BJ (cell line): ENCODE measurements around the gene EHHADH. TPM values are rescaled to one million over a fixed set of nuclear protein-coding genes. Genes with fewer than 3 reads are reported as not detected.

Experiments
- CTCF ChIA-PET: fragments of 350-600 bp; formaldehyde crosslinking; extraction: SDS; loops from one replicate; lab custom pipeline; 2021; ENCODE audit warnings: antibody characterized with exemption, inconsistent platforms; lab: Yijun Ruan, JAX
- POLR2A ChIA-PET: fragments of 300-600 bp; sonication (Branson Sonifier 250); formaldehyde crosslinking; extraction: SDS; loops from one replicate; lab custom pipeline; 2021; ENCODE audit warnings: antibody characterized with exemption; lab: Charles Lee
- DNase-seq: peaks from one replicate; pipeline ENCODE4 v3.0.0-alpha.2; 2011; ENCODE audit warnings: low read depth
- H3K27me3 ChIP-seq: 2 replicates; pipeline ENCODE4 v1.6.0; 2011; ENCODE audit warnings: low read length; ENCODE audit not compliant: control insufficient read depth, insufficient read depth
- H3K36me3 ChIP-seq: 2 replicates; pipeline ENCODE4 v1.5.1; 2011; ENCODE audit warnings: low read length; ENCODE audit not compliant: control insufficient read depth, insufficient read depth
- H3K4me3 ChIP-seq: 2 replicates; pipeline ENCODE4 v1.5.1; 2011; ENCODE audit warnings: low read depth, mild to moderate bottlenecking, control low read depth, low read length
- CTCF ChIP-seq: IDR thresholded peaks from 2 replicates; pipeline ENCODE4 v1.5.1; 2011; ENCODE audit warnings: low read depth, mild to moderate bottlenecking, control low read depth, inconsistent platforms, low read length, moderate library complexity; ENCODE audit not compliant: insufficient read depth
- polyA plus RNA-seq: library from polyadenylated mRNA; depleted of rRNA; stranded (reverse); fragments of >200 nt; gene quantifications from 2 replicates; pipeline ENCODE4 v1.2.3, GENCODE V29; 2011

Gene EHHADH
- polyA plus RNA-seq, 1 experiment, result 5.2 TPM

- ChIA-PET POLR2A (no interaction called here), CTCF (interaction anchor here (0.9 kb wide), 1 partner anchor 397 kb away, joined by 4 read pairs; no protein-coding TSS in a partner anchor)
- no peak for DNase-seq
- TF ChIP-seq CTCF, result no peak
- H3K36me3 ChIP-seq, result no peaks in the 10 kb centered on the region
- H3K27me3 ChIP-seq, result peaks cover 2% of the 10 kb centered on the region
- no peak overlapping the region for H3K4me3 ChIP-seq
Measured at GRCh38 chr3:185272033-185272432, 18.2 kb upstream of the EHHADH start.

GRCh38 chr3:185270956-185271332, 17.1 kb upstream of the EHHADH start:
- ChIA-PET CTCF (interaction anchor here (0.6 to 2.1 kb wide), 13 partner anchors 9 to 403 kb away, joined by 3 to 8 read pairs (median 4); no protein-coding TSS in a partner anchor), POLR2A (no interaction called here)
- no peak for TF ChIP-seq CTCF

GRCh38 chr3:185270262-185270955, 16.6 kb upstream of the EHHADH start:
- POLR2A ChIA-PET, result no interaction called here
- peaks cover 2% of the 10 kb centered on the region for H3K27me3 ChIP-seq
- peak; percentile 74 for TF ChIP-seq CTCF
- no peak for DNase-seq
- CTCF ChIA-PET, result interaction anchor here (0.5 to 2.1 kb wide), 20 partner anchors 10 to 402 kb away, joined by 3 to 9 read pairs (median 4); no protein-coding TSS in a partner anchor
- no peaks in the 10 kb centered on the region for H3K36me3 ChIP-seq
- no peak overlapping the region for H3K4me3 ChIP-seq

More at GRCh38 chr3:185270956-185271332, 17.1 kb upstream of the EHHADH start:
- Histone ChIP-seq H3K27me3 (peaks cover 2% of the 10 kb centered on the region), H3K36me3 (no peaks in the 10 kb centered on the region), H3K4me3 (no peak overlapping the region)
- no peak for DNase-seq

GRCh38 chr3:185268194-185268962, 14.5 kb upstream of the EHHADH start:
- TF ChIP-seq CTCF, result no peak
- no peak for DNase-seq
- Histone ChIP-seq H3K36me3 (no peaks in the 10 kb centered on the region), H3K27me3 (peaks cover 2% of the 10 kb centered on the region), H3K4me3 (no peak overlapping the region)
- ChIA-PET CTCF (interaction anchor here (0.8 to 1.0 kb wide), 2 partner anchors 13 to 40 kb away, joined by 3 read pairs; no protein-coding TSS in a partner anchor), POLR2A (no interaction called here)

- no peak for TF ChIP-seq CTCF
- ChIA-PET CTCF (interaction anchor here (1.7 kb wide), 1 partner anchor 13 kb away, joined by 6 read pairs; no protein-coding TSS in a partner anchor), POLR2A (no interaction called here)
- Histone ChIP-seq H3K27me3 (peaks cover 2% of the 10 kb centered on the region), H3K36me3 (no peaks in the 10 kb centered on the region), H3K4me3 (no peak overlapping the region)
- DNase-seq, result no peak
Measured at GRCh38 chr3:185267193-185267592, 13.3 kb upstream of the EHHADH start.
